K562 (cell line): ENCODE measurements around the gene KIT. TPM values are rescaled to one million over a fixed set of nuclear protein-coding genes. Genes with fewer than 3 reads are reported as not detected.

ENCODE experiments used
- ATAC-seq: fragments of 200-7000 bp; cut with Tn5 transposase; 3 replicates; pipeline ENCODE4 v1.9.1; 2020; ENCODE audit warnings: moderate library complexity
- BruUV-seq: library from RNA; stranded (reverse); fragments of 400-500 nt; replicated peaks from 2 replicates; lab custom pipeline; 2021; lab: Mats Ljungman, UMichigan
- CTCF ChIA-PET: fragments of 300-600 bp; formaldehyde crosslinking; extraction: SDS; loops from one replicate; lab custom pipeline; 2021; ENCODE audit warnings: low intra/inter-chr PET ratio; lab: Yijun Ruan, JAX
- POLR2A ChIA-PET: fragments of 300-600, 350-650 bp; sonication (Branson Sonifier 250); formaldehyde crosslinking; extraction: SDS; loops from one replicate; lab custom pipeline; 2021; ENCODE audit warnings: antibody characterized with exemption, inconsistent platforms; lab: Yijun Ruan, JAX
- DNase-seq, 4 experiments: peaks; one replicate each; pipeline versions ENCODE4 v3.0.0 to v3.0.0-alpha.2; 2011 to 2018; ENCODE audit warnings: low spot score in 3 of 4, mixed read lengths in 3 of 4; ENCODE audit errors: extremely low read depth in 1 of 4
- FAIRE-seq: peaks from 2 replicates; lab custom pipeline; 2011; peaks lifted over from hg19 to GRCh38; lab: Jason Lieb, UNC
- H2AFZ ChIP-seq: 2 replicates; pipeline ENCODE4 v1.6.0; 2011; ENCODE audit warnings: low read depth, low read length, control low read depth, inconsistent platforms
- H3K27ac ChIP-seq: fragments of 200-600 bp; 3 replicates; pipeline ENCODE4 v1.8.0; 2011; ENCODE audit warnings: low read depth, mild to moderate bottlenecking, control low read depth, inconsistent platforms, low read length, moderate library complexity, mixed read lengths; ENCODE audit errors: extremely low read depth
- H3K27me3 ChIP-seq, 2 experiments: fragments of 300-600 bp in 1 of 2; 2 replicates in 1 of 2; 3 replicates in 1 of 2; pipeline versions ENCODE4 v1.6.0 to v1.8.0; 2011; ENCODE audit warnings: inconsistent platforms in 2 of 2, low read length in 2 of 2, mild to moderate bottlenecking in 1 of 2, mixed read lengths in 1 of 2, moderate library complexity in 1 of 2; ENCODE audit not compliant: control insufficient read depth in 2 of 2, insufficient read depth in 2 of 2
- H3K36me3 ChIP-seq: fragments of 300-600 bp; 3 replicates; pipeline ENCODE4 v1.8.0; 2011; ENCODE audit warnings: mild to moderate bottlenecking, low read length, inconsistent platforms; ENCODE audit not compliant: control insufficient read depth, insufficient read depth
- H3K4me1 ChIP-seq, 2 experiments: fragments of 200-600 bp in 1 of 2; replicated peaks in 1 of 2; 2 replicates in 1 of 2; 3 replicates in 1 of 2; pipeline versions ENCODE4 v1.5.1 to v1.8.0; 2011; ENCODE audit warnings: inconsistent platforms in 2 of 2, low read length in 2 of 2, mild to moderate bottlenecking in 1 of 2, mixed read lengths in 1 of 2, moderate library complexity in 1 of 2; ENCODE audit not compliant: control insufficient read depth in 2 of 2, insufficient read depth in 2 of 2
- H3K4me2 ChIP-seq: 2 replicates; pipeline ENCODE4 v1.6.1; 2011; ENCODE audit warnings: low read length, control low read depth, inconsistent platforms, mixed read lengths; ENCODE audit not compliant: insufficient read depth
- H3K4me3 ChIP-seq: fragments of 200-600 bp; sonication (generic), shearing (Covaris generic); 2 replicates; pipeline ENCODE4 v1.5.1; 2016; ENCODE audit warnings: control low read depth, inconsistent platforms
- H3K79me2 ChIP-seq: fragments of 200-600 bp; 3 replicates; pipeline ENCODE4 v1.8.0; 2011; ENCODE audit warnings: low read length, inconsistent platforms; ENCODE audit not compliant: control insufficient read depth, insufficient read depth
- H3K9ac ChIP-seq, 2 experiments: 2 replicates each; pipeline versions ENCODE4 v1.6.0 to v1.6.1; 2011; ENCODE audit warnings: low read depth in 2 of 2, low read length in 2 of 2, control low read depth in 1 of 2, inconsistent platforms in 1 of 2, mild to moderate bottlenecking in 1 of 2, mixed read lengths in 1 of 2; ENCODE audit not compliant: insufficient read depth in 1 of 2
- H3K9me1 ChIP-seq: one replicate; pipeline ENCODE4 v1.6.0; 2011; ENCODE audit warnings: inconsistent platforms, mild to moderate bottlenecking, low read length, moderate library complexity; ENCODE audit not compliant: control insufficient read depth, insufficient read depth
- H3K9me3 ChIP-seq: replicated peaks from 2 replicates; pipeline ENCODE4 v1.5.1; 2011; ENCODE audit warnings: low read depth, low read length, inconsistent platforms; ENCODE audit not compliant: control insufficient read depth, insufficient read depth
- H4K20me1 ChIP-seq: replicated peaks from 2 replicates; pipeline ENCODE4 v1.6.1; 2011; ENCODE audit warnings: low read length, inconsistent platforms, mixed read lengths; ENCODE audit not compliant: control insufficient read depth, insufficient read depth
- GATAD2B ChIP-seq: fragments of 450-650 bp; IDR thresholded peaks from 2 replicates; pipeline ENCODE4 v1.6.1; 2017; ENCODE audit warnings: mild to moderate bottlenecking, borderline replicate concordance
- HMGXB4 ChIP-seq: sonication (generic); formaldehyde crosslinking; IDR thresholded peaks from 2 replicates; pipeline ENCODE4 v1.8.1; 2023; ENCODE audit warnings: mild to moderate bottlenecking, missing genetic modification reagents
- IRF2 ChIP-seq: sonication (generic); formaldehyde crosslinking; IDR thresholded peaks from 2 replicates; pipeline ENCODE4 v1.8.1; 2022; ENCODE audit warnings: mild to moderate bottlenecking, missing genetic modification reagents
- MCM5 ChIP-seq: fragments of 450-650 bp; IDR thresholded peaks from 2 replicates; pipeline ENCODE4 v1.6.1; 2016; ENCODE audit warnings: low read depth
- MYC ChIP-seq, 2 experiments: fragments of 250-450 bp in 1 of 2; sonication (Bioruptor Pico) in 1 of 2; IDR thresholded peaks; 2 replicates each; pipeline versions ENCODE4 v1.5.1 to v1.6.1; 2012 to 2021; ENCODE audit warnings: low read depth in 2 of 2, borderline replicate concordance in 1 of 2, improper control_type of control experiment in 1 of 2, low read length in 1 of 2, mild to moderate bottlenecking in 1 of 2, moderate library complexity in 1 of 2
- NR2F6 ChIP-seq: fragments of 450-650 bp; formaldehyde crosslinking; IDR thresholded peaks from 2 replicates; pipeline ENCODE4 v1.4.0; 2020; ENCODE audit warnings: mild to moderate bottlenecking
- PCBP2 ChIP-seq: fragments of 200-400 bp; formaldehyde crosslinking; IDR thresholded peaks from 2 replicates; pipeline ENCODE4 v1.6.1; 2018; ENCODE audit warnings: low read length, low read depth, mild to moderate bottlenecking, moderate library complexity; ENCODE audit not compliant: poor library complexity, severe bottlenecking
- SAP30 ChIP-seq: fragments of 200-600 bp; sonication (generic); IDR thresholded peaks from 2 replicates; pipeline ENCODE4 v1.6.1; 2012; ENCODE audit warnings: borderline replicate concordance, low read depth, mild to moderate bottlenecking, moderate library complexity, low read length, control low read depth, inconsistent platforms; ENCODE audit not compliant: insufficient read depth, poor library complexity, severe bottlenecking
- TAF9B ChIP-seq: fragments of 450-650 bp; IDR thresholded peaks from 2 replicates; pipeline ENCODE4 v1.6.1; 2018; ENCODE audit warnings: mild to moderate bottlenecking; ENCODE audit not compliant: partially characterized antibody
- TFAP4 ChIP-seq: sonication (generic); formaldehyde crosslinking; IDR thresholded peaks from 2 replicates; pipeline ENCODE4 v1.8.0; 2022; ENCODE audit warnings: missing genetic modification reagents, mild to moderate bottlenecking, moderate library complexity, borderline replicate concordance
- ZBTB9 ChIP-seq: fragments of 450-650 bp; formaldehyde crosslinking; IDR thresholded peaks from 2 replicates; pipeline ENCODE4 v1.4.0; 2020; ENCODE audit warnings: mild to moderate bottlenecking, moderate library complexity
- ZFX ChIP-seq: sonication (generic); formaldehyde crosslinking; IDR thresholded peaks from 2 replicates; pipeline ENCODE4 v1.8.0; 2022; ENCODE audit warnings: mild to moderate bottlenecking, missing genetic modification reagents, moderate library complexity
- ZNF133 ChIP-seq: fragments of 250-450 bp; sonication (Bioruptor Pico); IDR thresholded peaks from 2 replicates; pipeline ENCODE4 v1.4.0; 2020; ENCODE audit warnings: mild to moderate bottlenecking
- WGBS: fragments of 100-300 bp; shearing (Covaris generic); methylation state at CpG from one replicate; pipeline ENCODE4 v1.1.6; 2016; ENCODE audit warnings: low coverage, mixed read lengths; ENCODE audit not compliant: insufficient coverage; ENCODE audit errors: missing lambda C conversion rate; 5-methylcytosine and 5-hydroxymethylcytosine counted together
- in situ Hi-C: fragments of 300-500 bp; cut with MboI; formaldehyde crosslinking; loops from 4 replicates; pipeline ENCODE4 v1.15.0; 2018; ENCODE audit warnings: inconsistent platforms, mixed read lengths
- intact Hi-C: fragments of 100-400 bp; cut with micrococcal nuclease; formaldehyde crosslinking; loops from 2 replicates; pipeline ENCODE4 v1.14.2; 2022
- polyA plus RNA-seq, 8 experiments: library from polyadenylated mRNA; depleted of rRNA in 4 of 8; stranded (reverse) in 5 of 8; unstranded in 3 of 8; fragments of >200 nt; fragmentation: Nextera tagmentation in 2 of 8; fragmentation: Illumina TruSeq in 1 of 8; extraction: Ambion mirVana in 2 of 8; extraction: Trizol in 1 of 8; gene quantifications; 2 replicates each; pipeline versions ENCODE4 v1.2.1 to v1.2.3, GENCODE V29; 2011 to 2014; ENCODE audit warnings: inconsistent platforms in 1 of 8, missing spikeins in 1 of 8
- total RNA-seq, 7 experiments: library from RNA; depleted of rRNA in 6 of 7; stranded (reverse); fragments of >200 nt in 6 of 7; fragmentation: Illumina TruSeq in 2 of 7; extraction: Trizol in 2 of 7; gene quantifications; 2 replicates each; pipeline versions ENCODE4 v1.2.1 to v1.2.3, GENCODE V29; 2011 to 2021; ENCODE audit warnings: low replicate concordance in 1 of 7

Gene KIT
- total and polyA plus RNA-seq, 9 of the 15 experiments (the other 6 are each of a cell fraction or from before 2014, with no cell fraction given), result 0.27 to 5.6 (median 0.57) TPM

GRCh38 chr4:54625391-54625790 is 32.4 kb upstream of the KIT start:
- Histone ChIP-seq H3K4me3 (no peak overlapping the region), H3K79me2 (no peaks in the 10 kb centered on the region), H2AFZ (no peak overlapping the region), H3K4me2 (no peak overlapping the region), H3K9ac (no peak overlapping the region), H3K4me1 (no peaks in the 10 kb centered on the region), H3K27ac (no peak overlapping the region), H3K9me1 (no peaks in the 10 kb centered on the region)
- TF ChIP-seq IRF2 (CRISPR knock-in tag), result no peak
- TF ChIP-seq PCBP2, result no peak
- TF ChIP-seq TFAP4 (CRISPR knock-in tag), result no peak
- no peak for TF ChIP-seq GATAD2B
- TF ChIP-seq SAP30, result no peak
- no peak for TF ChIP-seq MYC (IDR thresholded peaks at IDR 0.05; ENCODE audit: low read depth, low read length)
- no peak for TF ChIP-seq MYC (CRISPR knock-in tag; IDR thresholded peaks at IDR 0.05; ENCODE audit: borderline replicate concordance, low read depth)
- TF ChIP-seq ZNF133 (CRISPR knock-in tag), result no peak
- TF ChIP-seq MCM5, result no peak
- TF ChIP-seq ZFX, result no peak
- TF ChIP-seq ZBTB9 (CRISPR knock-in tag), result no peak
- no peak for TF ChIP-seq HMGXB4 (CRISPR knock-in tag)
- no peak for TF ChIP-seq TAF9B
- no peak for TF ChIP-seq NR2F6 (CRISPR knock-in tag)
- TF ChIP-seq, all 486 proteins: peak for 0
- no peaks in the 10 kb centered on the region for H3K9me3 ChIP-seq
- CTCF ChIA-PET, result interaction anchor here (0.5 kb wide), 1 partner anchor 70 kb away, joined by 4 read pairs; no protein-coding TSS in a partner anchor
- intact Hi-C loops (no loop called here), in situ Hi-C loops (no loop called here)
- FAIRE-seq, result no peak
- no TSS peak for BruUV-seq
- no peak for ATAC-seq
- no peak for DNase-seq
- POLR2A ChIA-PET, result no interaction called here
- no peaks in the 10 kb centered on the region for H3K36me3 ChIP-seq
- no peaks in the 10 kb centered on the region for H4K20me1 ChIP-seq
- H3K27me3 ChIP-seq, result peaks cover 8% of the 10 kb centered on the region in 2 experiments; a peak in 1 of 5 replicates
- WGBS, result 48% methylated on average over 2 of the region's 2 CpGs
